Mucosa of stomach (tissue), 1 donor: Measurements from ENCODE around the gene ACTN3.

ENCODE experiments used
- H3K27me3 ChIP-seq: one replicate; pipeline ENCODE4 v1.7.0; 2013; ENCODE audit warnings: mild to moderate bottlenecking, low read length; ENCODE audit not compliant: control insufficient read depth, insufficient read depth
- H3K36me3 ChIP-seq: one replicate; pipeline ENCODE4 v1.7.0; 2013; ENCODE audit warnings: low read length; ENCODE audit not compliant: control insufficient read depth, insufficient read depth
- H3K4me1 ChIP-seq: one replicate; pipeline ENCODE4 v1.7.0; 2013; ENCODE audit warnings: mild to moderate bottlenecking, low read length; ENCODE audit not compliant: control insufficient read depth, insufficient read depth
- H3K4me3 ChIP-seq: one replicate; pipeline ENCODE4 v1.7.0; 2013; ENCODE audit warnings: low read length
- H3K9ac ChIP-seq: one replicate; pipeline ENCODE4 v1.7.0; 2013; ENCODE audit warnings: mild to moderate bottlenecking, low read length, moderate library complexity
- H3K9me3 ChIP-seq: one replicate; pipeline ENCODE4 v1.7.0; 2013; ENCODE audit warnings: mild to moderate bottlenecking, low read length, moderate library complexity; ENCODE audit not compliant: control insufficient read depth
- donor health status: Pancreatic carcinoma.

The ACTN3 gene

DNA sequence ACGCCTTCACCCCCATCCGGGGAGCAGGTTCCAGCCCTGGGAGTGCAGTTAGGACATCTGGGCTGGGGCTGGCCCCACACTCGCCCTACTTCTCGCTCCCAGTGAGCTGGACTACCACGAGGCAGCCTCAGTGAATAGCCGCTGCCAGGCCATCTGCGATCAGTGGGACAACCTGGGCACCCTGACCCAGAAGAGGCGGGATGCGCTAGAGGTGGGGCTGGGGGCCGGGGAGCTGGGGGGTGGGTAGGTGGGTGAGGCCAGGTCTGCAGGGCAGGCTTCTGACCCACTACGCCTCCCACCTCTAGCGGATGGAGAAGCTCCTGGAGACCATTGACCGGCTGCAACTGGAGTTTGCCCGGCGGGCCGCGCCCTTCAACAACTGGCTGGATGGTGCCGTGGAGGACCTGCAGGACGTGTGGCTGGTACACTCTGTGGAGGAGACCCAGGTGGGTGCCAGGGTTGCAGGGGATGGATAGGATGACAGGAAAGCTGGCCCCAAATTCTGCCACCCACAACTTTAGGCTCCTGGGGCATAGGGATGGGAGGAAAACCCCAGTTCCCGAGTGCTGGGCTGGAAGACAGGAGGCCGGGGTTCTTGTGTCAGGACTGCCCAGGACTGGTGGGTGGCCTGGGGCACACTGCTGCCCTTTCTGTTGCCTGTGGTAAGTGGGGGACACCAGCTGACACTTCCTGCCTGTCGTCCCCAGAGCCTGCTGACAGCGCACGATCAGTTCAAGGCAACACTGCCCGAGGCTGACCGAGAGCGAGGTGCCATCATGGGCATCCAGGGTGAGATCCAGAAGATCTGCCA lies 13.4 kb downstream of the ACTN3 start:
- Histone ChIP-seq H3K4me1 (no peaks in the 10 kb centered on the region), H3K27me3 (peaks cover 26% of the 10 kb centered on the region), H3K9me3 (no peaks in the 10 kb centered on the region), H3K4me3 (no peak overlapping the region), H3K9ac (no peak overlapping the region), H3K36me3 (no peaks in the 10 kb centered on the region)

- H3K36me3 ChIP-seq, result no peaks in the 10 kb centered on the region
- H3K4me3 ChIP-seq, result no peak overlapping the region
- no peaks in the 10 kb centered on the region for H3K9me3 ChIP-seq
- no peaks in the 10 kb centered on the region for H3K4me1 ChIP-seq
- no peak overlapping the region for H3K9ac ChIP-seq
- H3K27me3 ChIP-seq, result peaks cover 15% of the 10 kb centered on the region
Measured at GRCh38 chr11:66561178-66561974, 14.7 kb downstream of the ACTN3 start.

GRCh38 chr11:66561975-66562248 lies 15.2 kb downstream of the ACTN3 start:
- H3K4me1 ChIP-seq, result no peaks in the 10 kb centered on the region
- no peak overlapping the region for H3K4me3 ChIP-seq
- H3K27me3 ChIP-seq, result peaks cover 14% of the 10 kb centered on the region
- H3K36me3 ChIP-seq, result no peaks in the 10 kb centered on the region
- H3K9me3 ChIP-seq, result no peaks in the 10 kb centered on the region
- no peak overlapping the region for H3K9ac ChIP-seq

DNA sequence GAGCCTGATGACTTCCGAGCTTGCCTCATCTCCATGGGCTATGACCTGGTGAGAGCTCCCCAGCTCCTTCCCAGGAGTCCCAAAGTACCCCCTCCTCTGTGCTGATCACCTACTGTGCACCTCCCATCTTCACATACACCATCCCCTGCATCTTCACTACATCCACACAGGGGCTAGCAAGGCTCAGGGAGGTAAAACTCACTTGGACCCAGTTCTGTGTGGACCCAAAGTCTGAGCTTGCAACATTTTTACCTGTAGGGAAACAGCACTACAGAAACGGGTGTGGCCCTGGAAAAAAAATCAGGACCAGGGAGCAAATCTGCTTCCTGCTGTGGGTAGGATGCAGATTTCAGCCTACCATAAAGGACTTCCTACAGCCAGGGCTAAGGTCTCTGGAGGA lies 15.6 kb downstream of the ACTN3 start:
- no peaks in the 10 kb centered on the region for H3K9me3 ChIP-seq
- no peak overlapping the region for H3K4me3 ChIP-seq
- H3K27me3 ChIP-seq, result peaks cover 17% of the 10 kb centered on the region
- no peaks in the 10 kb centered on the region for H3K4me1 ChIP-seq
- no peak overlapping the region for H3K9ac ChIP-seq
- H3K36me3 ChIP-seq, result no peaks in the 10 kb centered on the region

- Histone ChIP-seq H3K27me3 (peaks cover 14% of the 10 kb centered on the region), H3K9me3 (no peaks in the 10 kb centered on the region), H3K9ac (no peak overlapping the region), H3K36me3 (no peaks in the 10 kb centered on the region), H3K4me1 (peaks cover 8% of the 10 kb centered on the region), H3K4me3 (no peak overlapping the region)
Measured at GRCh38 chr11:66562907-66563583, 16.3 kb downstream of the ACTN3 start.

GRCh38 chr11:66563832-66564231 lies 17.1 kb downstream of the ACTN3 start:
- Histone ChIP-seq H3K4me1 (peaks cover 8% of the 10 kb centered on the region), H3K9ac (no peak overlapping the region), H3K4me3 (no peak overlapping the region), H3K27me3 (peaks cover 11% of the 10 kb centered on the region), H3K9me3 (no peaks in the 10 kb centered on the region), H3K36me3 (no peaks in the 10 kb centered on the region)

DNA sequence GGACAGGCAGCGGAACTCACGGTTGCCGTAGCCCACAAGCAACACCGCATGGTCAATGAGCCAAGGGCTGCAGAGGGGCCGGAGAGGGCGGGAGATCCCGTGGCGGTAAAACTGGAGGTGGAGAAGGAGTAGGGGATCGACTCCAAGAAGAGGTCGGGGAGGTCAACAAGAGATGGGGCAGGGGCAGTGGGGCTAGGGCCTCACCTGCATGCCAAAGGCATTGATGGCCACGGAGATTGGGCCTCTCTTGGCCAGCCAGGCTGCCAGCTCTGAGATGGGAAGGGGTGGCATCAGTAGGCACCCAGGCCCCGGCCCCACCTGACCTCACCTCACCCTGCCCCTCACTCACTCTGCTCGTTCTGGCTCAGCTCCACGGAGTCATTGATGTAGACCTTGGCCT lies 17.8 kb downstream of the ACTN3 start:
- Histone ChIP-seq H3K27me3 (peaks cover 9% of the 10 kb centered on the region), H3K4me1 (peaks cover 8% of the 10 kb centered on the region), H3K36me3 (no peaks in the 10 kb centered on the region), H3K9ac (no peak overlapping the region), H3K9me3 (no peaks in the 10 kb centered on the region), H3K4me3 (no peak overlapping the region)

DNA sequence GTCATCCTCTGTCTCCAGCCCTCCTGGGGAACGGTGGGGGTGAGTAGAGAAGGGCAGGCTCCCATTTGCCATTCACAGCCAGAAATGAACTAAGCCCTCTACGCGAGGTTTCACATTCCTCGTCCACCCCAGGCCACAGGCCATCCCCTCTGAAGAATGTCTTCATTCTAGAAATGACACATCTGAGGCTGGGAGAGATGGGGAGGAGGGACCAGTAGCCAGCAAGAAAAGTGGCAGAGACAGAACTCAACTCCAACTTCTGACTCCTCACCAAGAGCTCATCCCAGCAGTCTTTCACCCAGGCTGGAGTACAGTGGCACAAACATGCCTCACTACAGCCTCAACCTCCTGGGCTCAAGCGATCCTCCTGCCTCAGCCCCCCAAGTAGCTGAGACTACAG lies 18.3 kb downstream of the ACTN3 start:
- H3K4me3 ChIP-seq, result no peak overlapping the region

DNA sequence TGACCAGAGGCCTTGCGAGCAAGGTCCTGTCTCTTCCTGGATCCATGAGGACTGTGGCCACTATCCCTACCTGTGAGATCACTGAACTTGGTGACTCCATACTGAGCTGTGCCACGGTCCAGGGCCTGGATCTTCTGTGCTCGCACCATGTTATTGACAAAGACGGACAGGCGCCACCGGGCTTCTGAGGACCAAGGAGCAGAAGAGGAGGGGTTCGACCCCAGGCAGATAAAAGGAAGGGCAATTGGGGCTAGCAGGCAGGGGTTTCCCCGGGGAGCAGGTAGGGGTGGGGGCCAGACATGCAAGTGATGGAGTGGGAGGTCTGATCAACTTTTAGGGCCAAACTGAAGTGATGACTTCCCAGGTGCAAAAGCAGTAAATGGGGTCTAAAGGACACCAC lies 19.5 kb downstream of the ACTN3 start:
- peaks cover 9% of the 10 kb centered on the region for H3K27me3 ChIP-seq
- H3K9me3 ChIP-seq, result no peaks in the 10 kb centered on the region
- H3K9ac ChIP-seq, result no peak overlapping the region
- no peaks in the 10 kb centered on the region for H3K36me3 ChIP-seq
- no peak overlapping the region for H3K4me3 ChIP-seq
- H3K4me1 ChIP-seq, result peaks cover 8% of the 10 kb centered on the region

More for the DNA sequence above, 18.3 kb downstream of the ACTN3 start:
- H3K27me3 ChIP-seq, result peaks cover 9% of the 10 kb centered on the region
- no peak overlapping the region for H3K9ac ChIP-seq
- peaks cover 8% of the 10 kb centered on the region for H3K4me1 ChIP-seq
- no peaks in the 10 kb centered on the region for H3K36me3 ChIP-seq
- no peaks in the 10 kb centered on the region for H3K9me3 ChIP-seq

DNA sequence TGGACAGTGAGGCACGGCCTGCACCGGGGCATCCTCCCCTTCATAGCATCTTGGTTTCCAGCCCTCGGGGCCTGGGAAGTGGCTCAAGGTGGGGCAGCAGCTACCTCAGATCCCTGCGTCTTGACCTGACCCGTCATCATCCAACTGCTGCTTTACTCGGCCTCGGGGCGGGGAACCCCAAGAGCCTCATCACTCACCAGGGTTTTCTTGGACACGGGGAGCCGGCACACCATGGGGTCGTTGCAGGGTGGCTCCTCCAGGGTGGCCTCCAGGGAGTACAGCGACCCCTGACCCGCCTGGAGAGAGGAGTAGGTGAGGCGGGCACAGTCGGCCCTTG lies 21.1 kb downstream of the ACTN3 start:
- Histone ChIP-seq H3K36me3 (no peaks in the 10 kb centered on the region), H3K4me3 (no peak overlapping the region), H3K4me1 (peaks cover 8% of the 10 kb centered on the region), H3K9me3 (no peaks in the 10 kb centered on the region), H3K27me3 (peaks cover 9% of the 10 kb centered on the region), H3K9ac (peak overlapping the region; percentile 50)

DNA sequence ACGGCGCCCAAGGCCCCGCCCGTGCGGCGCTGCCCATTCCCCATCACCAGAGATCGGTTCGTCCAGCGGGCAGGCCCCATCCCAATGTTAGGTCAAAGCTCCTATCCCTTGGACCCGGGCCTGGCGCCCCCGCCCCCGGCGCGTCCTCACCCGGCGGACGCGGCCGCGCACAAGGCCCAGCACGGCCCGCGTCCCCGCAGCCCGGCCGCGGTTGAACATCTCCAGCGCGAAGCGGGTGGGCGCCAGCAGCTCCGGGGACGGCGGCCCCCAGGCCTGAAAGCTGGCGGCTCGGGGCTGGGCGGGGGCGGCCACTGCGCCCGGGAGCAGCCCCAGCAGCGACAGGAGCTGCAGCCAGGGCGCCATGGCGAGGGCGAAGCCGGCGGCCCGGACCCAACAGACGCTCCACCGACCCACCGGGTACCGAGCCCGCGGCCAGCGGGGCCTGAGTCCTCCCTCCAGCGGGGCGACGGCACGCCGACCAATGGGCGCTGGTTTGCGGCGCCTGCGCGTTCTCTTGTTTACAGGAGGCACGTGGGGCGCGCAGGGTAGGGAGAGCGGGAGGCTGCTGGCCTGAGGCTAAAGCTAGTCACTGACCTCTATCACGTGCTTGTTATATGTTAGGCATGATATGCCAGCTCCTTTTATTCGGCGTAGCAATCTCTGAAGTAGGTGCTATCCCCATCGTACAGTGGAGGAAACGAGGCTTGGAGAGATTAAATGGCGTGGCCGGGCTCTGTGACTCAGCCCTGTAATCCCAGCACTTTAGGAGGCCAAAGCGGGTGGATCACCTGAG lies 21.6 kb downstream of the ACTN3 start, which contains the start of gene CTSF:
Gene CTSF (minus strand): TSS at position 483 of the 793 bp plus-strand sequence. CDS start 120 bp downstream, at position 363.
- peak within 1 kb of the TSS; percentile 50 for H3K9ac ChIP-seq

More for the DNA sequence above, 21.6 kb downstream of the ACTN3 start, which contains the start of gene CTSF:
- peak within 1 kb of the TSS; percentile 28 for H3K4me3 ChIP-seq
- peaks cover 8% of the 10 kb centered on the region for H3K4me1 ChIP-seq
- H3K9me3 ChIP-seq, result no peaks in the 10 kb centered on the region
- H3K27me3 ChIP-seq, result peaks cover 9% of the 10 kb centered on the region
- H3K36me3 ChIP-seq, result no peaks in the 10 kb centered on the region
